Gastrocnemius medialis (tissue), 4 donors: ENCODE measurements around the gene SULT4A1.

Experiments
- CTCF ChIP-seq, 5 experiments: fragments of 450-650 bp in 3 of 5; fragments of 200-600 bp in 2 of 5; sonication (generic) in 2 of 5; IDR thresholded peaks in 4 of 5; conservative IDR thresholded peaks in 1 of 5; 1 replicate in 4 of 5; 2 replicates in 1 of 5; pipeline ENCODE4 v1.5.1; 2016 to 2019; ENCODE audit warnings: antibody characterized with exemption in 5 of 5, mild to moderate bottlenecking in 3 of 5, moderate library complexity in 3 of 5
- POLR2A ChIP-seq, 2 donors: fragments of 450-650 bp; IDR thresholded peaks; one replicate each; pipeline ENCODE4 v1.6.1; 2017; ENCODE audit warnings: antibody characterized with exemption in 2 of 2, mild to moderate bottlenecking in 2 of 2, moderate library complexity in 2 of 2

GRCh38 chr22:43832393-43833265 is 29.7 kb downstream of the SULT4A1 start:
- TF ChIP-seq CTCF (IDR thresholded peaks at IDR 0.05 in 4 of 5, conservative IDR thresholded peaks at IDR 0.05 in 1 of 5) (no peak), POLR2A (IDR thresholded peaks at IDR 0.05) (no peak)
